H1 (cell line): ENCODE measurements around the gene LGR4. TPM values are rescaled to one million over a fixed set of nuclear protein-coding genes. Genes with fewer than 3 reads are reported as not detected.

ENCODE experiments used
- CTCF ChIA-PET: fragments of 300-600 bp; sonication (Branson Sonifier 250); formaldehyde crosslinking; loops from one replicate; lab custom pipeline; 2021; ENCODE audit not compliant: partially characterized antibody; lab: Charles Lee
- POLR2A ChIA-PET: fragments of 300-600 bp; sonication (Branson Sonifier 250); formaldehyde crosslinking; loops from one replicate; lab custom pipeline; 2021; ENCODE audit warnings: inconsistent platforms; ENCODE audit not compliant: partially characterized antibody; lab: Charles Lee
- DNase-seq, 2 experiments: peaks; one replicate each; pipeline versions ENCODE4 v3.0.0 to v3.0.0-alpha.2; 2010 to 2022; ENCODE audit warnings: low spot score in 2 of 2, low read depth in 1 of 2, mixed read lengths in 1 of 2
- FAIRE-seq: peaks from 2 replicates; lab custom pipeline; 2011; peaks lifted over from hg19 to GRCh38; lab: Jason Lieb, UNC
- H2AFZ ChIP-seq: 2 replicates; pipeline ENCODE4 v1.8.1; 2012; ENCODE audit warnings: low read length, inconsistent platforms
- H2AK5ac ChIP-seq: 2 replicates; pipeline ENCODE4 v1.6.1; 2013; ENCODE audit warnings: low read depth, low read length
- H2BK120ac ChIP-seq: replicated peaks from 2 replicates; pipeline ENCODE3; 2013; ENCODE audit warnings: low read depth, low read length, inconsistent platforms
- H2BK12ac ChIP-seq: 2 replicates; pipeline ENCODE4 v1.6.1; 2013; ENCODE audit warnings: low read depth, low read length
- H2BK15ac ChIP-seq: 2 replicates; pipeline ENCODE4 v1.6.1; 2013; ENCODE audit warnings: low read length
- H2BK20ac ChIP-seq: 2 replicates; pipeline ENCODE4 v1.6.1; 2013; ENCODE audit warnings: low read length
- H2BK5ac ChIP-seq: 2 replicates; pipeline ENCODE4 v1.6.1; 2013; ENCODE audit warnings: low read depth, low read length
- H3K14ac ChIP-seq: 2 replicates; pipeline ENCODE4 v1.6.1; 2013; ENCODE audit warnings: inconsistent platforms; ENCODE audit not compliant: insufficient read length
- H3K18ac ChIP-seq: 2 replicates; pipeline ENCODE4 v1.6.1; 2013; ENCODE audit warnings: low read length; ENCODE audit errors: extremely low read depth
- H3K23ac ChIP-seq: 2 replicates; pipeline ENCODE4 v1.6.1; 2013; ENCODE audit warnings: inconsistent platforms; ENCODE audit not compliant: insufficient read length
- H3K23me2 ChIP-seq: 2 replicates; pipeline ENCODE4 v1.6.1; 2013; ENCODE audit warnings: low read depth, low read length
- H3K27ac ChIP-seq: 2 replicates; pipeline ENCODE4 v1.6.1; 2011; ENCODE audit warnings: low read depth, low read length, inconsistent platforms
- H3K27me3 ChIP-seq, 4 experiments: replicated peaks in 1 of 4; 1 replicate in 1 of 4; 2 replicates in 3 of 4; pipeline versions ENCODE4 v1.6.1 to v1.8.1; 2011 to 2013; ENCODE audit warnings: low read length in 3 of 4, mild to moderate bottlenecking in 3 of 4, inconsistent platforms in 2 of 4, mixed read lengths in 2 of 4, moderate library complexity in 1 of 4; ENCODE audit not compliant: control insufficient read depth in 3 of 4, insufficient read depth in 3 of 4; ENCODE audit errors: extremely low read depth in 1 of 4
- H3K36me3 ChIP-seq, 4 experiments: 2 replicates each; pipeline versions ENCODE4 v1.6.1 to v1.8.1; 2011 to 2013; ENCODE audit warnings: mild to moderate bottlenecking in 4 of 4, low read length in 3 of 4, moderate library complexity in 2 of 4, control low read depth in 1 of 4, inconsistent platforms in 1 of 4; ENCODE audit not compliant: insufficient read depth in 4 of 4, control insufficient read depth in 2 of 4
- H3K4ac ChIP-seq: replicated peaks from 2 replicates; pipeline ENCODE3; 2013; ENCODE audit warnings: low read length, low read depth, mixed read lengths, inconsistent platforms; ENCODE audit not compliant: insufficient read length
- H3K4me1 ChIP-seq, 4 experiments: replicated peaks in 1 of 4; 1 replicate in 1 of 4; 2 replicates in 3 of 4; pipeline versions ENCODE4 v1.6.1 to v1.8.1; 2011 to 2013; ENCODE audit warnings: low read length in 3 of 4, inconsistent platforms in 2 of 4, mixed read lengths in 1 of 4; ENCODE audit not compliant: insufficient read depth in 4 of 4, control insufficient read depth in 3 of 4
- H3K4me2 ChIP-seq, 2 experiments: 2 replicates each; pipeline versions ENCODE4 v1.6.1 to v1.8.1; 2011 to 2013; ENCODE audit warnings: low read depth in 2 of 2, low read length in 2 of 2, control low read depth in 1 of 2, inconsistent platforms in 1 of 2, mild to moderate bottlenecking in 1 of 2; ENCODE audit not compliant: insufficient read depth in 1 of 2
- H3K4me3 ChIP-seq, 4 experiments: fragments of 200-600, 300-600 bp in 1 of 4; sonication (generic), shearing (Covaris generic), sonication (Bioruptor Twin) in 1 of 4; 2 replicates each; pipeline versions ENCODE4 v1.5.1 to v1.8.1; 2011 to 2016; ENCODE audit warnings: low read length in 4 of 4, low read depth in 3 of 4, control low read depth in 2 of 4, inconsistent platforms in 2 of 4, mild to moderate bottlenecking in 2 of 4, mixed read lengths in 1 of 4, moderate library complexity in 1 of 4; ENCODE audit not compliant: insufficient read depth in 2 of 4; ENCODE audit errors: extremely low read depth in 1 of 4
- H3K56ac ChIP-seq: replicated peaks from 2 replicates; pipeline ENCODE3; 2013; ENCODE audit warnings: low read depth, mild to moderate bottlenecking, mixed read lengths, low read length, inconsistent platforms; ENCODE audit not compliant: insufficient read length
- H3K79me1 ChIP-seq: 2 replicates; pipeline ENCODE4 v1.6.1; 2013; ENCODE audit warnings: low read depth, low read length, control low read depth
- H3K79me2 ChIP-seq, 2 experiments: 2 replicates each; pipeline versions ENCODE4 v1.6.1 to v1.8.1; 2012 to 2013; ENCODE audit warnings: low read length in 2 of 2, mild to moderate bottlenecking in 2 of 2, inconsistent platforms in 1 of 2; ENCODE audit not compliant: insufficient read depth in 2 of 2, control insufficient read depth in 1 of 2
- H3K9ac ChIP-seq, 4 experiments: replicated peaks in 1 of 4; 1 replicate in 1 of 4; 2 replicates in 3 of 4; pipeline versions ENCODE4 v1.6.1 to v1.8.1; 2011 to 2013; ENCODE audit warnings: low read depth in 3 of 4, low read length in 3 of 4, control low read depth in 2 of 4, mild to moderate bottlenecking in 2 of 4, moderate library complexity in 2 of 4, inconsistent platforms in 1 of 4; ENCODE audit errors: extremely low read depth in 1 of 4
- H3K9me3 ChIP-seq, 2 experiments: 2 replicates each; pipeline versions ENCODE4 v1.6.1 to v1.8.1; 2012 to 2013; ENCODE audit warnings: mild to moderate bottlenecking in 2 of 2, moderate library complexity in 2 of 2, control low read depth in 1 of 2, inconsistent platforms in 1 of 2, low read depth in 1 of 2, low read length in 1 of 2, mixed read lengths in 1 of 2; ENCODE audit not compliant: insufficient read depth in 2 of 2
- H4K20me1 ChIP-seq, 2 experiments: replicated peaks in 1 of 2; 2 replicates each; pipeline versions ENCODE3 to v1.8.1; 2011 to 2013; ENCODE audit warnings: inconsistent platforms in 2 of 2, low read length in 2 of 2, mild to moderate bottlenecking in 1 of 2; ENCODE audit not compliant: insufficient read depth in 2 of 2, control insufficient read depth in 1 of 2
- H4K5ac ChIP-seq: 2 replicates; pipeline ENCODE4 v1.6.1; 2013; ENCODE audit warnings: low read length, low read depth, mixed read lengths, inconsistent platforms; ENCODE audit not compliant: insufficient read length
- H4K8ac ChIP-seq: 2 replicates; pipeline ENCODE4 v1.8.0; 2013; ENCODE audit warnings: mild to moderate bottlenecking, moderate library complexity, low read length, inconsistent platforms; ENCODE audit not compliant: insufficient read depth; ENCODE audit errors: extremely low read depth
- H4K91ac ChIP-seq: replicated peaks from 2 replicates; pipeline ENCODE3; 2013; ENCODE audit warnings: low read length, mixed read lengths, inconsistent platforms; ENCODE audit not compliant: insufficient read length
- BRCA1 ChIP-seq: IDR thresholded peaks from 2 replicates; pipeline ENCODE4 v1.6.1; 2012; ENCODE audit warnings: low read depth, low read length, improper control_type of control experiment
- CBX5 ChIP-seq: fragments of 300-800, 300-1000 bp; sonication (generic); IDR thresholded peaks from 2 replicates; pipeline ENCODE4 v1.7.1; 2016; ENCODE audit warnings: antibody characterized with exemption, low read length, low read depth
- CHD1 ChIP-seq: IDR thresholded peaks from 2 replicates; pipeline ENCODE4 v1.6.1; 2012; ENCODE audit warnings: low read depth, low read length, improper control_type of control experiment
- EGR1 ChIP-seq: IDR thresholded peaks from 2 replicates; pipeline ENCODE4 v1.6.1; 2011; ENCODE audit warnings: low read depth, low read length, borderline replicate concordance
- JUN ChIP-seq: IDR thresholded peaks from 2 replicates; pipeline ENCODE4 v1.6.1; 2011; ENCODE audit warnings: low read depth, mild to moderate bottlenecking, improper control_type of control experiment, low read length
- POU5F1 ChIP-seq: IDR thresholded peaks from 2 replicates; pipeline ENCODE4 v1.6.1; 2011; ENCODE audit warnings: low read depth, mild to moderate bottlenecking, low read length, moderate library complexity
- RBBP5 ChIP-seq: IDR thresholded peaks from 2 replicates; pipeline ENCODE4 v1.7.1; 2012; ENCODE audit warnings: low read depth, mild to moderate bottlenecking, inconsistent platforms, low read length, moderate library complexity, borderline replicate concordance
- WGBS, 2 experiments: shearing (Covaris generic) in 1 of 2; methylation state at CpG; one replicate each; pipeline versions ENCODE4 v1.1.6 to v1.1.7; 2013 to 2015; ENCODE audit warnings: low lambda C conversion rate in 2 of 2, mixed read lengths in 2 of 2, inconsistent platforms in 1 of 2, low coverage in 1 of 2, missing lambda C conversion rate in 1 of 2; ENCODE audit not compliant: insufficient replicate concordance in 2 of 2, insufficient coverage in 1 of 2, insufficient read length in 1 of 2; ENCODE audit errors: extremely low coverage in 1 of 2, missing lambda C conversion rate in 1 of 2; 5-methylcytosine and 5-hydroxymethylcytosine counted together
- polyA plus RNA-seq, 7 experiments: library from polyadenylated mRNA; depleted of rRNA in 3 of 7; stranded (reverse) in 5 of 7; unstranded in 2 of 7; fragments of >200 nt in 5 of 7; fragments of 200-250 nt in 2 of 7; gene quantifications; 1 replicate in 5 of 7; 2 replicates in 1 of 7; 4 replicates in 1 of 7; pipeline versions ENCODE4 v1.2.1 to v1.2.3, GENCODE V29; 2011 to 2013; ENCODE audit warnings: missing spikeins in 2 of 7, mixed read lengths in 2 of 7
- total RNA-seq: library from RNA; stranded (reverse); fragmentation: NEBNext Ultra II Directional; extraction: Animal tissue kit (Norgen Biotek cat#: 25700); gene quantifications from 2 replicates; pipeline ENCODE4 v1.2.1, GENCODE V29; 2021
- TF ChIP-seq, protein P1 (sequence below): IDR thresholded peaks from 2 replicates; pipeline ENCODE4 v1.6.1; 2011; ENCODE audit warnings: low read depth, mild to moderate bottlenecking, low read length; ENCODE audit not compliant: insufficient read depth

LGR4 gene
- total and polyA plus RNA-seq, 2 of the 8 experiments (the other 6 are each of a cell fraction or from before 2014, with no cell fraction given) = 26.6 to 61.7 TPM

DNA sequence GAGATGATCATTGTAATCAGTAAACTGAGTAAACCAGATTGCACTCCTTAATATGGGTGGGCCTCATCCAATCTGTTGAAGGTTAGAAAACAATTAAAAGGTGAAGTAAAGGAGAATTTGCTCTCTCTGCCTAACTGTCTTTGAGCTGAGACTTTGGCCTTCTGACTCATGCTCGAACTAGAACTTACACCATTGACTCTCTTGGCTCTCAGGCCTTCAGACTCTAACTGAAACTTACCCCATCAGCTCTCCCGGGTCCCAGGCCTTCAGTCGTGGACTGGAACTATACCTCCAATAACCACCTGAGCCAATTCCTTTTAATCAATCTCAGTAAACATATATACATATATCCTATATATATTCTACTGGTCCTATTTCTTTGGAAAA, 34.0 kb downstream of the LGR4 start:
- 95% methylated on average over 3 of the region's 3 CpGs; no CpG with 5 or more reads in 1 of the 2 experiments for WGBS, 2 experiments
- H2AK5ac ChIP-seq = no peak overlapping the region
- H2AFZ ChIP-seq = no peak overlapping the region
- H4K91ac ChIP-seq = no peak overlapping the region
- no peak for DNase-seq
- no peak overlapping the region for H2BK12ac ChIP-seq
- H2BK15ac ChIP-seq = no peak overlapping the region
- no peak overlapping the region for H4K8ac ChIP-seq
- H3K18ac ChIP-seq = no peak overlapping the region
- H3K79me2 ChIP-seq = peaks cover 32 to 94% of the 10 kb centered on the region in 2 experiments
- H3K4me1 ChIP-seq = peaks cover 16 to 35% (median 26%) of the 10 kb centered on the region in 4 experiments; a peak in 6 of 7 replicates
- no peak overlapping the region for H2BK20ac ChIP-seq
- no peak overlapping the region for H3K4me3 ChIP-seq
- no peak overlapping the region for H3K14ac ChIP-seq
- H4K5ac ChIP-seq = no peak overlapping the region
- H3K27me3 ChIP-seq = no peaks in the 10 kb centered on the region
- POLR2A ChIA-PET = no interaction called here
- no peak overlapping the region for H2BK5ac ChIP-seq
- no peak overlapping the region for H3K4me2 ChIP-seq
- no peak overlapping the region for H2BK120ac ChIP-seq
- CTCF ChIA-PET = interaction anchor here (0.8 to 1.4 kb wide), 2 partner anchors 32 to 47 kb away, joined by 4 read pairs; no protein-coding TSS in a partner anchor
- H3K4ac ChIP-seq = no peak overlapping the region
- H3K56ac ChIP-seq = no peak overlapping the region
- no peaks in the 10 kb centered on the region for H3K9me3 ChIP-seq
- H3K9ac ChIP-seq = no peak overlapping the region
- no peaks in the 10 kb centered on the region; a peak in 1 of 8 replicates for H3K36me3 ChIP-seq
- peaks cover 0 to 3% of the 10 kb centered on the region in 2 experiments for H4K20me1 ChIP-seq
- no peak overlapping the region for H3K27ac ChIP-seq
- no peak for TF ChIP-seq BRCA1
- TF ChIP-seq CBX5 = no peak
- TF ChIP-seq JUN = no peak
- no peak for TF ChIP-seq RBBP5
- no peak for TF ChIP-seq EGR1
- TF ChIP-seq, protein P1, sequence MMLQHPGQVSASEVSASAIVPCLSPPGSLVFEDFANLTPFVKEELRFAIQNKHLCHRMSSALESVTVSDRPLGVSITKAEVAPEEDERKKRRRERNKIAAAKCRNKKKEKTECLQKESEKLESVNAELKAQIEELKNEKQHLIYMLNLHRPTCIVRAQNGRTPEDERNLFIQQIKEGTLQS = no peak
- TF ChIP-seq POU5F1 = no peak
- no peak for TF ChIP-seq CHD1
- FAIRE-seq = no peak
- peaks cover 11% of the 10 kb centered on the region; the same call in 1 of the 2 replicates for H3K79me1 ChIP-seq
- H3K23ac ChIP-seq = no peak overlapping the region
- H3K23me2 ChIP-seq = no peaks in the 10 kb centered on the region; the same call in 1 of the 2 replicates
